ENCODE results near the gene TRMT5.

The TRMT5 gene

GRCh38 chr14:60964904-60965303 lies 16.0 kb downstream of the TRMT5 start:
- no peak for DNase-seq

- DNase-seq = no peak
These were observed 17.1 kb downstream of the TRMT5 start for GRCh38 chr14:60963761-60964160.

GRCh38 chr14:60958146-60958545 lies 22.7 kb downstream of the TRMT5 start:
- DNase-seq = no peak

- no peak for DNase-seq
These were observed 24.2 kb downstream of the TRMT5 start for GRCh38 chr14:60956632-60957031.

- no peak for DNase-seq
These were observed 24.7 kb downstream of the TRMT5 start for GRCh38 chr14:60956202-60956601.

GRCh38 chr14:60951776-60952435 lies 29.0 kb downstream of the TRMT5 start:
- DNase-seq = no peak

GRCh38 chr14:60946773-60947172 lies 34.1 kb downstream of the TRMT5 start:
- DNase-seq = no peak

- DNase-seq = no peak
These were observed 34.9 kb downstream of the TRMT5 start for GRCh38 chr14:60945984-60946383.

- no peak for DNase-seq
These were observed 36.7 kb downstream of the TRMT5 start for GRCh38 chr14:60944204-60944603.

GRCh38 chr14:60943637-60944032 lies 37.2 kb downstream of the TRMT5 start:
- DNase-seq = no peak

- DNase-seq = no peak
These were observed 45.6 kb downstream of the TRMT5 start for GRCh38 chr14:60935319-60935718.

GRCh38 chr14:60933920-60934655 lies 46.8 kb downstream of the TRMT5 start:
- DNase-seq = no peak

GRCh38 chr14:60931218-60931617 lies 49.7 kb downstream of the TRMT5 start:
- no peak for DNase-seq

GRCh38 chr14:60926002-60926401 lies 54.9 kb downstream of the TRMT5 start:
- no peak for DNase-seq

- no peak for DNase-seq
These were observed 55.6 kb downstream of the TRMT5 start for GRCh38 chr14:60925286-60925685.

GRCh38 chr14:60922050-60922449 lies 58.8 kb downstream of the TRMT5 start:
- DNase-seq = no peak

Data from SIG-M5 (cell line).